ENCODE data around the gene LBX2. TPM values are rescaled to one million over a fixed set of nuclear protein-coding genes. Genes with fewer than 3 reads are reported as not detected.
A peak's percentile ranks its signal among the peaks of the same experiment; 100 is the strongest.

LBX2 gene
- total RNA-seq, 4 donors from 2014 or later, result 0.59 TPM; not detected in 3

GRCh38 chr2:74532222-74532621 lies 32.8 kb upstream of the LBX2 start:
- TF ChIP-seq CTCF (IDR thresholded peaks at IDR 0.05 in 4 of 5, conservative IDR thresholded peaks at IDR 0.05 in 1 of 5), result no peak
- no peak for TF ChIP-seq POLR2A (IDR thresholded peaks at IDR 0.05)
- ATAC-seq (no peak), DNase-seq (no peak)
- no peak overlapping the region for H3K27ac ChIP-seq
- in situ Hi-C loops (cut with MboI; ENCODE audit: low sequenced_read_pairs in 4 of 4), result loop anchor here in 2 of 4 donors (5.0 to 25.0 kb wide), 2 partner anchors 50 to 1295 kb away; partner anchors contain the start of genes CCDC142 (in 1 of the 2), CCT7 (in 1 of the 2), PRADC1 (in 1 of the 2) and TTC31 (in 1 of the 2)
- peaks cover 19 to 28% of the 10 kb centered on the region in 2 donors for H3K4me1 ChIP-seq
- H3K9me3 ChIP-seq, result no peaks in the 10 kb centered on the region
- H3K4me3 ChIP-seq, result no peak overlapping the region
- H3K27me3 ChIP-seq, result no peaks in the 10 kb centered on the region
- intact Hi-C loops (cut with DNase I; ENCODE audit: low total_unique reads), result no loop called here
- H3K36me3 ChIP-seq, result peaks cover 0 to 30% of the 10 kb centered on the region in 2 donors

- DNase-seq (no peak), ATAC-seq (no peak)
- Histone ChIP-seq H3K4me3 (no peak overlapping the region), H3K36me3 (peaks cover 0 to 36% of the 10 kb centered on the region in 2 donors), H3K4me1 (peaks cover 19 to 28% of the 10 kb centered on the region in 2 donors), H3K27me3 (no peaks in the 10 kb centered on the region), H3K9me3 (no peaks in the 10 kb centered on the region), H3K27ac (no peak overlapping the region)
- TF ChIP-seq POLR2A (IDR thresholded peaks at IDR 0.05) (no peak), CTCF (IDR thresholded peaks at IDR 0.05 in 4 of 5, conservative IDR thresholded peaks at IDR 0.05 in 1 of 5) (no peak)
- in situ Hi-C loops (cut with MboI; ENCODE audit: low sequenced_read_pairs in 4 of 4) (loop anchor here in 2 of 4 donors (5.0 to 25.0 kb wide), 2 partner anchors 49 to 1294 kb away; partner anchors contain the start of genes CCDC142 (in 1 of the 2), CCT7 (in 1 of the 2), PRADC1 (in 1 of the 2) and TTC31 (in 1 of the 2)), intact Hi-C loops (cut with DNase I; ENCODE audit: low total_unique reads) (no loop called here)
Measured at GRCh38 chr2:74531666-74532065, 32.3 kb upstream of the LBX2 start.

- Histone ChIP-seq H3K36me3 (peaks cover 0 to 47% of the 10 kb centered on the region in 2 donors), H3K4me3 (peak overlapping the region; percentile 79 to 98 (median 84)), H3K9me3 (no peaks in the 10 kb centered on the region), H3K27ac (peak overlapping the region; percentile 84 to 94 (median 89)), H3K4me1 (peaks cover 19 to 28% of the 10 kb centered on the region in 2 donors), H3K27me3 (no peaks in the 10 kb centered on the region)
- peak; percentile 6 to 7 for ATAC-seq
- intact Hi-C loops (cut with DNase I; ENCODE audit: low total_unique reads) (no loop called here), in situ Hi-C loops (cut with MboI; ENCODE audit: low sequenced_read_pairs in 4 of 4) (loop anchor here in 2 of 4 donors (5.0 to 25.0 kb wide), 2 partner anchors 48 to 1293 kb away; partner anchors contain the start of genes CCDC142 (in 1 of the 2), CCT7 (in 1 of the 2), PRADC1 (in 1 of the 2) and TTC31 (in 1 of the 2))
- no peak for DNase-seq
- TF ChIP-seq POLR2A (IDR thresholded peaks at IDR 0.05), result no peak
- no peak for TF ChIP-seq CTCF (IDR thresholded peaks at IDR 0.05 in 4 of 5, conservative IDR thresholded peaks at IDR 0.05 in 1 of 5)
Measured at GRCh38 chr2:74530239-74531187, 31.1 kb upstream of the LBX2 start.

- intact Hi-C loops (cut with DNase I; ENCODE audit: low total_unique reads), result loop anchor here (1.0 to 10.0 kb wide), 5 partner anchors 22 to 792 kb away; partner anchors contain the start of genes CCDC142, HK2, INO80B and PCGF1
- H3K4me3 ChIP-seq, result peak within 1 kb of the TSS; percentile 80 to 100 (median 93)
- H3K9me3 ChIP-seq, result no peaks in the 10 kb centered on the region
- peak; percentile 70 to 89 for TF ChIP-seq POLR2A (IDR thresholded peaks at IDR 0.05)
- TF ChIP-seq CTCF (IDR thresholded peaks at IDR 0.05 in 4 of 5, conservative IDR thresholded peaks at IDR 0.05 in 1 of 5), result no peak
- ATAC-seq (peak; percentile 91 to 94), DNase-seq (peak; percentile 98)
- in situ Hi-C loops (cut with MboI; ENCODE audit: low sequenced_read_pairs in 4 of 4), result loop anchor here in 2 of 4 donors (5.0 to 25.0 kb wide), 2 partner anchors 47 to 1292 kb away; partner anchors contain the start of genes CCDC142 (in 1 of the 2), CCT7 (in 1 of the 2), PRADC1 (in 1 of the 2) and TTC31 (in 1 of the 2)
- peaks cover 0 to 48% of the 10 kb centered on the region in 2 donors for H3K36me3 ChIP-seq
- H3K27me3 ChIP-seq, result no peaks in the 10 kb centered on the region
- H3K27ac ChIP-seq, result peak within 1 kb of the TSS; percentile 84 to 94 (median 89)
- H3K4me1 ChIP-seq, result peaks cover 19 to 28% of the 10 kb centered on the region in 2 donors
Measured at GRCh38 chr2:74529357-74530238, 30.2 kb upstream of the LBX2 start, which contains the start of the genes AUP1 and HTRA2. Gene AUP1, minus strand, starts transcription at chr2:74529706. Its CDS starts 77 bp downstream, at chr2:74529629. Gene HTRA2, plus strand, starts transcription at chr2:74529933. Its CDS starts 74 bp downstream, at chr2:74530007.
